Sigmoid colon (tissue), 7 donors: ENCODE measurements around the gene CEP104. TPM values are rescaled to one million over a fixed set of nuclear protein-coding genes. Genes with fewer than 3 reads are reported as not detected.

Experiments
- DNase-seq: peaks from one replicate; pipeline ENCODE4 v3.0.0-alpha.2; 2019
- H3K27ac ChIP-seq, 4 donors: fragments of 200-600 bp; sonication (generic); one replicate each; pipeline ENCODE4 v1.5.1; 2016 to 2019; ENCODE audit warnings: mild to moderate bottlenecking in 1 of 4
- H3K27me3 ChIP-seq, 3 donors: fragments of 200-600 bp; sonication (generic); one replicate each; pipeline ENCODE4 v1.5.1; 2019; ENCODE audit warnings: mild to moderate bottlenecking in 1 of 3
- H3K36me3 ChIP-seq, 4 donors: fragments of 200-600 bp; sonication (generic); one replicate each; pipeline ENCODE4 v1.5.1; 2016 to 2019
- H3K4me1 ChIP-seq, 4 donors: fragments of 200-600 bp; sonication (generic); one replicate each; pipeline ENCODE4 v1.5.1; 2017 to 2019
- H3K4me3 ChIP-seq, 4 donors: fragments of 200-600 bp; sonication (generic); one replicate each; pipeline ENCODE4 v1.5.1; 2017 to 2019; ENCODE audit warnings: mild to moderate bottlenecking in 2 of 4, moderate library complexity in 1 of 4
- H3K9me3 ChIP-seq, 4 donors: fragments of 200-600 bp in 3 of 4; sonication (generic) in 3 of 4; one replicate each; pipeline versions ENCODE4 v1.5.1 to v1.6.1; 2013 to 2019
- EP300 ChIP-seq, 4 donors: sonication (generic); formaldehyde crosslinking; IDR thresholded peaks; one replicate each; pipeline ENCODE4 v1.6.1; 2017; ENCODE audit warnings: antibody characterized with exemption in 4 of 4
- POLR2A ChIP-seq, 2 donors: fragments of 450-650 bp; IDR thresholded peaks; one replicate each; pipeline ENCODE4 v1.6.1; 2016; ENCODE audit warnings: antibody characterized with exemption in 2 of 2, mild to moderate bottlenecking in 2 of 2, moderate library complexity in 2 of 2
- POLR2AphosphoS5 ChIP-seq, 4 donors: sonication (generic); formaldehyde crosslinking; IDR thresholded peaks; one replicate each; pipeline ENCODE4 v1.6.1; 2017; ENCODE audit warnings: antibody characterized with exemption in 4 of 4
- WGBS, 2 donors: extraction: QIAGEN DNeasy Blood & Tissue Kit; methylation state at CpG; one replicate each; pipeline ENCODE4 v1.1.7; 2013; 5-methylcytosine and 5-hydroxymethylcytosine counted together
- intact Hi-C: fragments of 100-400 bp; cut with DNase I; formaldehyde crosslinking; loops from one replicate; pipeline ENCODE4 v1.15.1; 2023
- polyA plus RNA-seq, 3 donors: library from polyadenylated mRNA; stranded (reverse); fragments of 200-250 nt; gene quantifications; one replicate each; pipeline ENCODE4 v1.2.3, GENCODE V29; 2013
- total RNA-seq, 4 donors: library from RNA; depleted of rRNA; stranded (reverse); fragments of >200 nt; gene quantifications; one replicate each; pipeline ENCODE4 v1.1.0, GENCODE V29; 2016
- TF ChIP-seq, protein P1 (sequence below), 4 experiments: fragments of 450-650 bp in 3 of 4; fragments of 200-600 bp in 1 of 4; IDR thresholded peaks; one replicate each; pipeline ENCODE4 v1.5.1; 2016 to 2019; ENCODE audit warnings: antibody characterized with exemption in 4 of 4, mild to moderate bottlenecking in 3 of 4, moderate library complexity in 2 of 4
- donor health status: healthy with polysubstance abuse.
- donor health status: Bipolar disorder and iron deficiency.
- donor health status: healthy.

The CEP104 gene
- total and polyA plus RNA-seq, 7 donors = 12.0 to 32.5 (median 21.6) TPM

DNA sequence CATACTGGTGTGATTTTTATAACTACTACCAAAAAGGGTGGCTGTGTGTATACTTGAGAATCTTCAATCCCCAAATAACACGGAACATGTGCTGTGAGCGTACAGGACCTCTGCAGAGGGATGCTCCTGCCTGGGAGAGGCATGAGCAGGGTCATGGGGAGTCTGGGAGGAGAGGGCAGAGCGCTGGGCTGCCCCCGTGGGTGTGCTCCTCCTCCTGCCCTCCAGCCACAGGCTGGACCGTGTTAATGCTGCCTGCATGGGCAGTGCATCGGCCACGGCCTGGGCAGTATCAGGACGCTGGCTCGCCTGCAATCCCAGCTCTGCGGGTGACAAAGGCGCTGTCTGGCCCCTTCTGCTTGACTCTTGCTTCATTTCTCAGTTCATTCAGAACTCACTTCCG is 6.2 kb downstream of the CEP104 start:
- H3K4me1 ChIP-seq = peaks cover 5 to 14% (median 8%) of the 10 kb centered on the region in 4 donors
- H3K9me3 ChIP-seq = no peaks in the 10 kb centered on the region
- H3K27ac ChIP-seq = no peak overlapping the region
- intact Hi-C loops = no loop called here
- TF ChIP-seq EP300 (IDR thresholded peaks at IDR 0.05) (no peak), POLR2AphosphoS5 (IDR thresholded peaks at IDR 0.05) (no peak), POLR2A (IDR thresholded peaks at IDR 0.05) (no peak)
- TF ChIP-seq, protein P1, sequence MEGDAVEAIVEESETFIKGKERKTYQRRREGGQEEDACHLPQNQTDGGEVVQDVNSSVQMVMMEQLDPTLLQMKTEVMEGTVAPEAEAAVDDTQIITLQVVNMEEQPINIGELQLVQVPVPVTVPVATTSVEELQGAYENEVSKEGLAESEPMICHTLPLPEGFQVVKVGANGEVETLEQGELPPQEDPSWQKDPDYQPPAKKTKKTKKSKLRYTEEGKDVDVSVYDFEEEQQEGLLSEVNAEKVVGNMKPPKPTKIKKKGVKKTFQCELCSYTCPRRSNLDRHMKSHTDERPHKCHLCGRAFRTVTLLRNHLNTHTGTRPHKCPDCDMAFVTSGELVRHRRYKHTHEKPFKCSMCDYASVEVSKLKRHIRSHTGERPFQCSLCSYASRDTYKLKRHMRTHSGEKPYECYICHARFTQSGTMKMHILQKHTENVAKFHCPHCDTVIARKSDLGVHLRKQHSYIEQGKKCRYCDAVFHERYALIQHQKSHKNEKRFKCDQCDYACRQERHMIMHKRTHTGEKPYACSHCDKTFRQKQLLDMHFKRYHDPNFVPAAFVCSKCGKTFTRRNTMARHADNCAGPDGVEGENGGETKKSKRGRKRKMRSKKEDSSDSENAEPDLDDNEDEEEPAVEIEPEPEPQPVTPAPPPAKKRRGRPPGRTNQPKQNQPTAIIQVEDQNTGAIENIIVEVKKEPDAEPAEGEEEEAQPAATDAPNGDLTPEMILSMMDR (IDR thresholded peaks at IDR 0.05) = no peak
- H3K27me3 ChIP-seq = no peaks in the 10 kb centered on the region
- no peak overlapping the region for H3K4me3 ChIP-seq
- H3K36me3 ChIP-seq = peaks cover 9 to 51% (median 22%) of the 10 kb centered on the region in 4 donors
- 90 to 92% methylated on average over 12 of the region's 12 CpGs for WGBS, 2 donors
- DNase-seq = peak; percentile 35

DNA sequence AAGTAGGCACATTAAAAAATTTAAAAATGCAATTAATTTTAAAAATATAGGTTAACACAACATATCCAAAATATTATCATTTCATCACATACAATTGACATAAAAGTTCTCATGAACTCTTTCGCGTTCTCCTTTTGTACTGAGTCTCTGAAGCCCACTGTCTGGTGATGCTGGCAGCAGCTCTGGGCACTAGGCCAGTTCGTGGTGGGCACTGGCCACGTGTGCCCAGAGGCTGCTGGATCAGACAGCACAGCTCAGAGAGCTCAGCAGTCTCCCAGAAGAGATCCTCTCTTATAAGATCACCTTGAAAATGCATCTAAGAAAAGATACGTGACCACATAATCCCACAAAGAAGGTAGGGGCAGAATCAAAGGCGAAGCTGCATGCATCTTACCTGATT is 9.9 kb downstream of the CEP104 start:
- Histone ChIP-seq H3K4me1 (no peaks in the 10 kb centered on the region), H3K36me3 (peaks cover 23 to 80% (median 37%) of the 10 kb centered on the region in 4 donors), H3K4me3 (no peak overlapping the region), H3K27me3 (no peaks in the 10 kb centered on the region), H3K9me3 (no peaks in the 10 kb centered on the region), H3K27ac (no peak overlapping the region)
- TF ChIP-seq POLR2A (IDR thresholded peaks at IDR 0.05) (no peak), POLR2AphosphoS5 (IDR thresholded peaks at IDR 0.05) (no peak), EP300 (IDR thresholded peaks at IDR 0.05) (no peak)
- TF ChIP-seq, protein P1 (IDR thresholded peaks at IDR 0.05) = no peak
- intact Hi-C loops = no loop called here
- no peak for DNase-seq
- 83 to 84% methylated on average over 6 of the region's 6 CpGs for WGBS, 2 donors

DNA sequence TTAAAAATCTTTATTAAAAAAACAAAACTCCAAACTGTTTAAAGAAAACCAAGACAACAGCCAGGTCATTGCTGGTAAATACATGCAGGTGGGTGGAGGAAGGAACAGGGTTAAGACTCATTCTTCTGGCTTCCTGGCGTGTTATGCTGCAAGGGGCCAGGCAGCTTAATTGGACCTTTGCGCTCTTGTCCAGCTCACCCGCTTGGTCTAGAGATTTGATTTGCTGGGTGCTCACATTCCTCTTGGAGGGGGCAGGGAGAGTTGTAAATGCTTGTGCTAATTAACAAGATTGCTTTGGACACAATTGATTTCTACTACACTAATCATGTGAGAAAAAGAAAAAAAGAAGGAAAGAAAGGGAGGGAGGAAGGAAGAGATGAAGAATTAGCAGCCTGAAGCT is 10.5 kb downstream of the CEP104 start:
- Histone ChIP-seq H3K4me3 (no peak overlapping the region), H3K9me3 (no peaks in the 10 kb centered on the region), H3K27me3 (no peaks in the 10 kb centered on the region), H3K36me3 (peaks cover 18 to 79% (median 40%) of the 10 kb centered on the region in 4 donors), H3K27ac (no peak overlapping the region), H3K4me1 (no peaks in the 10 kb centered on the region)
- no peak for DNase-seq
- intact Hi-C loops = no loop called here
- 92 to 94% methylated on average over 3 of the region's 3 CpGs for WGBS, 2 donors
- TF ChIP-seq EP300 (IDR thresholded peaks at IDR 0.05) (no peak), POLR2A (IDR thresholded peaks at IDR 0.05) (no peak), POLR2AphosphoS5 (IDR thresholded peaks at IDR 0.05) (no peak)
- TF ChIP-seq, protein P1 (IDR thresholded peaks at IDR 0.05) = no peak

DNA sequence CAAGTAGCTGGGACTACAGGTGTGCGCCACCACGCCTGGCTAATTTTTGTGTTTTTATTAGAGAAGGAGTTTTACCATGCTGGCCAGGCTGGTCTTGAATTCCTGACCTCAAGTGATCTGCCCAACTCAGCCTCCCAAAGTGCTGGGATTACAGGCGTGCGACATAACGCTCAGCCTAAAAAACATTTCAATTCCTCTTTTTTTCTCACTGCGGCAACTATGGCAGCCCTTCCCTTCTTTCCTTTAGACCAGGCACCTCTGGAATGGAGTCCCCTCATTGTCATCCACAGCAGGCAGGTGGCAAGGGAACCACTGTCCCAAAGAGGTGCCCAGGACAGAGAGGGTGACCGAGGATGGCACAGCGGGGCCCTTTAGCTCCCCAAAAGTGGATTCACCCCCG is 14.1 kb downstream of the CEP104 start:
- no peak overlapping the region for H3K27ac ChIP-seq
- TF ChIP-seq POLR2AphosphoS5 (IDR thresholded peaks at IDR 0.05) = no peak
- TF ChIP-seq POLR2A (IDR thresholded peaks at IDR 0.05) = no peak
- TF ChIP-seq, protein P1 (IDR thresholded peaks at IDR 0.05) = no peak
- TF ChIP-seq EP300 (IDR thresholded peaks at IDR 0.05) = no peak
- H3K9me3 ChIP-seq = no peaks in the 10 kb centered on the region
- 80 to 95% methylated on average over 9 of the region's 9 CpGs for WGBS, 2 donors
- H3K4me1 ChIP-seq = no peaks in the 10 kb centered on the region
- H3K36me3 ChIP-seq = peaks cover 16 to 92% (median 50%) of the 10 kb centered on the region in 4 donors
- intact Hi-C loops = no loop called here
- H3K27me3 ChIP-seq = no peaks in the 10 kb centered on the region
- no peak overlapping the region for H3K4me3 ChIP-seq
- no peak for DNase-seq

DNA sequence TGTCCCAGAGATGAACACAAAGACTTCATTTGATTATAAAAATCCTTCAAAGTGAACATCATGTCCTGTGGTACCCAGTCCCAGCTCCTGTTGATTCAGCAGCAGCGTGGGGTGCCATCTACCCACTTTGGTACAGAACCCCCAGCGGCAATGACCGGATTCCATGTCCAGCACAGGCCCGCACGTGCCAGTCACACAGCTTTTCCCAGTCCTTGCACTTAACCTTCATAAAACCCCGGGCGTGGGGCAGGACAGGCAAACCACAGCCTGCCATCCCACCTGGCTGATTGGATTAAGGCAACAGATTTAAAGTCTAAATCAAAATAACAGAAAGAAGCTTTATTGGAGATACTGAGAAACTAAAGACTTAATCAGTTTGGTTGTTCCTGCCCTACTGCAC is 15.5 kb downstream of the CEP104 start:
- Histone ChIP-seq H3K4me3 (no peak overlapping the region), H3K36me3 (peaks cover 13 to 92% (median 57%) of the 10 kb centered on the region in 4 donors), H3K27me3 (no peaks in the 10 kb centered on the region), H3K4me1 (no peaks in the 10 kb centered on the region), H3K9me3 (peaks cover 0 to 7% (median 2%) of the 10 kb centered on the region in 4 donors), H3K27ac (no peak overlapping the region)
- no peak for TF ChIP-seq POLR2AphosphoS5 (IDR thresholded peaks at IDR 0.05)
- TF ChIP-seq EP300 (IDR thresholded peaks at IDR 0.05) = no peak
- DNase-seq = no peak
- intact Hi-C loops = no loop called here
- WGBS, 2 donors = 96 to 97% methylated on average over 7 of the region's 7 CpGs
